ENCODE measurements around the gene TEX264.

TEX264 gene

DNA sequence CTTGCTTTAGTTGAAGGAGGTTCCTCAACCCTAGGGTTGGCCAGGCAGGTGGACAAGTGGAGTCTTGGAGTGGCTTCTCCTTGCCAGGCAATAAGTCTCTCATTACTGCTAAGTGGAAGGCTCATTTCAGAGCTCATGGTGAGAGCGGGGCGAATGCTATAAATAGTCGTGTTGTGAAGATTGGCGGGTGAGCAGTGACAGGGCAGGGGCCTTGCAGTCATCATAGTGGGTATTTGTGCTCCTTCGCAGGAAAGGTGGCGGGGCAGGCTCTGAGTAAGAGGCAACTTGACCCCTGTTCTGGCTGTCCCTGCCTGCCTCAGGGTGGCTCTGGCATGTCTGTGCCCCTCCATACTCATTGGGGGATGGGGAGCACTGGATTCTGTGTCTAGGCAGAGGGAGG, 27.2 kb downstream of the TEX264 start:
- no peaks in the 10 kb centered on the region for H3K36me3 ChIP-seq (ENCODE audit: insufficient read depth, low read length)
- DNase-seq (ENCODE audit: low read depth, low spot score), result no peak
- no peaks in the 10 kb centered on the region for H3K9me3 ChIP-seq (ENCODE audit: low read depth, low read length)
- H3K27ac ChIP-seq, result no peak overlapping the region
- no peak for TF ChIP-seq EZH2 (IDR thresholded peaks at IDR 0.05)
- no peak for TF ChIP-seq POLR2AphosphoS5 (IDR thresholded peaks at IDR 0.05; ENCODE audit: borderline replicate concordance, low read depth, low read length)
- no peak for TF ChIP-seq FOXP2 (optimal IDR thresholded peaks at IDR 0.05; ENCODE audit: control extremely low read depth, extremely low read length, insufficient read depth)
- no peak overlapping the region for H3K4me3 ChIP-seq
- H3K9ac ChIP-seq (ENCODE audit: insufficient read length), result no peak overlapping the region

DNA sequence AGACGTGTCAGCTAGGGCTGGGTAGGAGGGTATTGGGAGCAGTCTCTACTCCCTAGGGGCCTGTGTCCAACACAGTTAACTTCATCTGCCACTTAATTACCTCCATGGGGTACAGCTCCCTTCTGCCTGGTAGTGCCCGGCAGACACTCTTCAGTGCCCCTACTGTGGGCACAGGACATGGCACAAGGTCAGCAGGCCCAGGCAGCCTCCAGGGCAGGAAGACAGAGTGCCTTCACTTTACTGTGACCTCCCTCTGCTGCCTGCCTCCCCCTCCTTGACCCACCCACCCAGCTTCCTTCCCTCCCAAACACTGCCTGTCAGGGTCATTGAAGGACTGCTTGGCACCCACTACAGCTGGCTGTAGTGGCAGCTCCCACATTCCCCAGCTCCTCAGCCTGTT, 29.4 kb downstream of the TEX264 start:
- no peak overlapping the region for H3K4me3 ChIP-seq
- H3K27ac ChIP-seq, result no peak overlapping the region
- H3K36me3 ChIP-seq (ENCODE audit: insufficient read depth, low read length), result no peaks in the 10 kb centered on the region
- no peaks in the 10 kb centered on the region for H3K9me3 ChIP-seq (ENCODE audit: low read depth, low read length)
- H3K9ac ChIP-seq (ENCODE audit: insufficient read length), result no peak overlapping the region
- TF ChIP-seq EZH2 (IDR thresholded peaks at IDR 0.05) (no peak), FOXP2 (optimal IDR thresholded peaks at IDR 0.05; ENCODE audit: control extremely low read depth, extremely low read length, insufficient read depth) (no peak), POLR2AphosphoS5 (IDR thresholded peaks at IDR 0.05; ENCODE audit: borderline replicate concordance, low read depth, low read length) (no peak)
- DNase-seq (ENCODE audit: low read depth, low spot score), result no peak

DNA sequence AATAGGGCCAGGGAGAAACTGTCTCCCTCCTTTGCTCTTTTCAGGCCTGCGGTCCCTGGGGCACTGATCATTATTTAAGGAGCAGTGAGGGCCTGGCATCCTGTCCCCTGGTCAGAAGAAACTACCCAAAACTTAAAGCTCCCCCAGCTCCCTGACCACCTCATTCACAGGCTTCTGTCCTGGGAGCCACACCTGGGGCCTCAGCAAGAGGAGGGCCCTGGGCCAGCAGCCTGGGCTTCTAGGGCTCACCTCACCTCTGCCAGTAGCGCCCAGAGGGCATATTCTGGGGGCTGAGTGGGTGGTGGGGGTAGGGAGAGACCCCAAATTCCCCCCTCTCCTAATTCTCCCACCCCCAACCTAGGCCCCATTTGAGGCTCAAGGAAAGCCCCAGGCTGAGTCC, 31.1 kb downstream of the TEX264 start:
- H3K9me3 ChIP-seq (ENCODE audit: low read depth, low read length), result no peaks in the 10 kb centered on the region
- no peak overlapping the region for H3K27ac ChIP-seq
- no peaks in the 10 kb centered on the region for H3K36me3 ChIP-seq (ENCODE audit: insufficient read depth, low read length)
- no peak for DNase-seq (ENCODE audit: low read depth, low spot score)
- TF ChIP-seq FOXP2 (optimal IDR thresholded peaks at IDR 0.05; ENCODE audit: control extremely low read depth, extremely low read length, insufficient read depth) (no peak), POLR2AphosphoS5 (IDR thresholded peaks at IDR 0.05; ENCODE audit: borderline replicate concordance, low read depth, low read length) (no peak), EZH2 (IDR thresholded peaks at IDR 0.05) (no peak)
- H3K4me3 ChIP-seq, result no peak overlapping the region
- H3K9ac ChIP-seq (ENCODE audit: insufficient read length), result no peak overlapping the region

- no peak for DNase-seq (ENCODE audit: low read depth, low spot score)
- TF ChIP-seq POLR2AphosphoS5 (IDR thresholded peaks at IDR 0.05; ENCODE audit: borderline replicate concordance, low read depth, low read length), result no peak
- no peak for TF ChIP-seq FOXP2 (optimal IDR thresholded peaks at IDR 0.05; ENCODE audit: control extremely low read depth, extremely low read length, insufficient read depth)
- TF ChIP-seq EZH2 (IDR thresholded peaks at IDR 0.05), result no peak
- no peaks in the 10 kb centered on the region for H3K9me3 ChIP-seq (ENCODE audit: low read depth, low read length)
- H3K4me3 ChIP-seq, result no peak overlapping the region
- H3K36me3 ChIP-seq (ENCODE audit: insufficient read depth, low read length), result no peaks in the 10 kb centered on the region
- H3K27ac ChIP-seq, result no peak overlapping the region
- H3K9ac ChIP-seq (ENCODE audit: insufficient read length), result no peak overlapping the region
Observed at GRCh38 chr3:51703068-51703760, 32.2 kb downstream of the TEX264 start.

DNA sequence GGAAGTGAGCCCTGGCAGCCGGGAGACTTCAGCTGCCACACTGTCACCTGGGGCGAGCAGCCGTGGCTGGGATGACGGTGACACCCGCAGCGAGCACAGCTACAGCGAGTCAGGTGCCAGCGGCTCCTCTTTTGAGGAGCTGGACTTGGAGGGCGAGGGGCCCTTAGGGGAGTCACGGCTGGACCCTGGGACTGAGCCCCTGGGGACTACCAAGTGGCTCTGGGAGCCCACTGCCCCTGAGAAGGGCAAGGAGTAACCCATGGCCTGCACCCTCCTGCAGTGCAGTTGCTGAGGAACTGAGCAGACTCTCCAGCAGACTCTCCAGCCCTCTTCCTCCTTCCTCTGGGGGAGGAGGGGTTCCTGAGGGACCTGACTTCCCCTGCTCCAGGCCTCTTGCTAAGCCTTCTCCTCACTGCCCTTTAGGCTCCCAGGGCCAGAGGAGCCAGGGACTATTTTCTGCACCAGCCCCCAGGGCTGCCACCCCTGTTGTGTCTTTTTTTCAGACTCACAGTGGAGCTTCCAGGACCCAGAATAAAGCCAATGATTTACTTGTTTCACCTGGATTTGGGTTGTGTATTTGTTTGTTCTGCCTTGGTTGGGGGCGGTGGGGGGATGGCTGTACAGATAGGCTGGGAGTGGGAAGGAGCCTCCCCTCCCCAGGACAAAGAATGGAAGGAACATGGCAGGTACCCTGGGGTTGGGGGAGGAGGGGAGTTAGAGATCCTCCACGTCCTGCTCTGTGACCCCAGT, 32.9 kb downstream of the TEX264 start:
- no peak overlapping the region for H3K9ac ChIP-seq (ENCODE audit: insufficient read length)
- H3K9me3 ChIP-seq (ENCODE audit: low read depth, low read length), result no peaks in the 10 kb centered on the region
- H3K36me3 ChIP-seq (ENCODE audit: insufficient read depth, low read length), result no peaks in the 10 kb centered on the region
- H3K27ac ChIP-seq, result no peak overlapping the region
- DNase-seq (ENCODE audit: low read depth, low spot score), result no peak
- no peak for TF ChIP-seq FOXP2 (optimal IDR thresholded peaks at IDR 0.05; ENCODE audit: control extremely low read depth, extremely low read length, insufficient read depth)
- no peak for TF ChIP-seq POLR2AphosphoS5 (IDR thresholded peaks at IDR 0.05; ENCODE audit: borderline replicate concordance, low read depth, low read length)
- TF ChIP-seq EZH2 (IDR thresholded peaks at IDR 0.05), result no peak
- no peak overlapping the region for H3K4me3 ChIP-seq

GRCh38 chr3:51704511-51704950, 33.5 kb downstream of the TEX264 start:
- no peak overlapping the region for H3K27ac ChIP-seq
- no peaks in the 10 kb centered on the region for H3K9me3 ChIP-seq (ENCODE audit: low read depth, low read length)
- no peak for DNase-seq (ENCODE audit: low read depth, low spot score)
- no peaks in the 10 kb centered on the region for H3K36me3 ChIP-seq (ENCODE audit: insufficient read depth, low read length)
- H3K9ac ChIP-seq (ENCODE audit: insufficient read length), result no peak overlapping the region
- TF ChIP-seq FOXP2 (optimal IDR thresholded peaks at IDR 0.05; ENCODE audit: control extremely low read depth, extremely low read length, insufficient read depth), result no peak
- no peak for TF ChIP-seq POLR2AphosphoS5 (IDR thresholded peaks at IDR 0.05; ENCODE audit: borderline replicate concordance, low read depth, low read length)
- TF ChIP-seq EZH2 (IDR thresholded peaks at IDR 0.05), result no peak
- no peak overlapping the region for H3K4me3 ChIP-seq

- no peak overlapping the region for H3K27ac ChIP-seq
- DNase-seq (ENCODE audit: low read depth, low spot score), result no peak
- H3K36me3 ChIP-seq (ENCODE audit: insufficient read depth, low read length), result no peaks in the 10 kb centered on the region
- H3K4me3 ChIP-seq, result no peak overlapping the region
- no peak overlapping the region for H3K9ac ChIP-seq (ENCODE audit: insufficient read length)
- H3K9me3 ChIP-seq (ENCODE audit: low read depth, low read length), result no peaks in the 10 kb centered on the region
- TF ChIP-seq EZH2 (IDR thresholded peaks at IDR 0.05) (no peak), FOXP2 (optimal IDR thresholded peaks at IDR 0.05; ENCODE audit: control extremely low read depth, extremely low read length, insufficient read depth) (no peak), POLR2AphosphoS5 (IDR thresholded peaks at IDR 0.05; ENCODE audit: borderline replicate concordance, low read depth, low read length) (no peak)
Observed at GRCh38 chr3:51705276-51706020, 34.4 kb downstream of the TEX264 start.

- H3K9me3 ChIP-seq (ENCODE audit: low read depth, low read length), result no peaks in the 10 kb centered on the region
- DNase-seq (ENCODE audit: low read depth, low spot score), result no peak
Observed at GRCh38 chr3:51706021-51706485, 35.0 kb downstream of the TEX264 start.

More at GRCh38 chr3:51706021-51706485, 35.0 kb downstream of the TEX264 start:
- Histone ChIP-seq H3K4me3 (no peak overlapping the region), H3K36me3 (ENCODE audit: insufficient read depth, low read length) (no peaks in the 10 kb centered on the region), H3K27ac (no peak overlapping the region), H3K9ac (ENCODE audit: insufficient read length) (no peak overlapping the region)
- TF ChIP-seq POLR2AphosphoS5 (IDR thresholded peaks at IDR 0.05; ENCODE audit: borderline replicate concordance, low read depth, low read length) (no peak), EZH2 (IDR thresholded peaks at IDR 0.05) (no peak), FOXP2 (optimal IDR thresholded peaks at IDR 0.05; ENCODE audit: control extremely low read depth, extremely low read length, insufficient read depth) (no peak)

All from SK-N-MC (cell line).